K562 (cell line): ENCODE results near the gene TESK2. TPM values are rescaled to one million over a fixed set of nuclear protein-coding genes. Genes with fewer than 3 reads are reported as not detected.

Source experiments
- ATAC-seq: fragments of 200-7000 bp; cut with Tn5 transposase; 3 replicates; pipeline ENCODE4 v1.9.1; 2020; ENCODE audit warnings: moderate library complexity
- BruUV-seq: library from RNA; stranded (reverse); fragments of 400-500 nt; replicated peaks from 2 replicates; lab custom pipeline; 2021; lab: Mats Ljungman, UMichigan
- CTCF ChIA-PET: fragments of 300-600 bp; formaldehyde crosslinking; extraction: SDS; loops from one replicate; lab custom pipeline; 2021; ENCODE audit warnings: low intra/inter-chr PET ratio; lab: Yijun Ruan, JAX
- POLR2A ChIA-PET: fragments of 300-600, 350-650 bp; sonication (Branson Sonifier 250); formaldehyde crosslinking; extraction: SDS; loops from one replicate; lab custom pipeline; 2021; ENCODE audit warnings: antibody characterized with exemption, inconsistent platforms; lab: Yijun Ruan, JAX
- DNase-seq, 4 experiments: peaks; one replicate each; pipeline versions ENCODE4 v3.0.0 to v3.0.0-alpha.2; 2011 to 2018; ENCODE audit warnings: low spot score in 3 of 4, mixed read lengths in 3 of 4; ENCODE audit errors: extremely low read depth in 1 of 4
- FAIRE-seq: peaks from 2 replicates; lab custom pipeline; 2011; peaks lifted over from hg19 to GRCh38; lab: Jason Lieb, UNC
- H2AFZ ChIP-seq: 2 replicates; pipeline ENCODE4 v1.6.0; 2011; ENCODE audit warnings: low read depth, low read length, control low read depth, inconsistent platforms
- H3K27ac ChIP-seq: fragments of 200-600 bp; 3 replicates; pipeline ENCODE4 v1.8.0; 2011; ENCODE audit warnings: low read depth, mild to moderate bottlenecking, control low read depth, inconsistent platforms, low read length, moderate library complexity, mixed read lengths; ENCODE audit errors: extremely low read depth
- H3K27me3 ChIP-seq, 2 experiments: fragments of 300-600 bp in 1 of 2; 2 replicates in 1 of 2; 3 replicates in 1 of 2; pipeline versions ENCODE4 v1.6.0 to v1.8.0; 2011; ENCODE audit warnings: inconsistent platforms in 2 of 2, low read length in 2 of 2, mild to moderate bottlenecking in 1 of 2, mixed read lengths in 1 of 2, moderate library complexity in 1 of 2; ENCODE audit not compliant: control insufficient read depth in 2 of 2, insufficient read depth in 2 of 2
- H3K36me3 ChIP-seq: fragments of 300-600 bp; 3 replicates; pipeline ENCODE4 v1.8.0; 2011; ENCODE audit warnings: mild to moderate bottlenecking, low read length, inconsistent platforms; ENCODE audit not compliant: control insufficient read depth, insufficient read depth
- H3K4me1 ChIP-seq, 2 experiments: fragments of 200-600 bp in 1 of 2; replicated peaks in 1 of 2; 2 replicates in 1 of 2; 3 replicates in 1 of 2; pipeline versions ENCODE4 v1.5.1 to v1.8.0; 2011; ENCODE audit warnings: inconsistent platforms in 2 of 2, low read length in 2 of 2, mild to moderate bottlenecking in 1 of 2, mixed read lengths in 1 of 2, moderate library complexity in 1 of 2; ENCODE audit not compliant: control insufficient read depth in 2 of 2, insufficient read depth in 2 of 2
- H3K4me2 ChIP-seq: 2 replicates; pipeline ENCODE4 v1.6.1; 2011; ENCODE audit warnings: low read length, control low read depth, inconsistent platforms, mixed read lengths; ENCODE audit not compliant: insufficient read depth
- H3K4me3 ChIP-seq: fragments of 200-600 bp; sonication (generic), shearing (Covaris generic); 2 replicates; pipeline ENCODE4 v1.5.1; 2016; ENCODE audit warnings: control low read depth, inconsistent platforms
- H3K79me2 ChIP-seq: fragments of 200-600 bp; 3 replicates; pipeline ENCODE4 v1.8.0; 2011; ENCODE audit warnings: low read length, inconsistent platforms; ENCODE audit not compliant: control insufficient read depth, insufficient read depth
- H3K9ac ChIP-seq, 2 experiments: 2 replicates each; pipeline versions ENCODE4 v1.6.0 to v1.6.1; 2011; ENCODE audit warnings: low read depth in 2 of 2, low read length in 2 of 2, control low read depth in 1 of 2, inconsistent platforms in 1 of 2, mild to moderate bottlenecking in 1 of 2, mixed read lengths in 1 of 2; ENCODE audit not compliant: insufficient read depth in 1 of 2
- H3K9me1 ChIP-seq: one replicate; pipeline ENCODE4 v1.6.0; 2011; ENCODE audit warnings: inconsistent platforms, mild to moderate bottlenecking, low read length, moderate library complexity; ENCODE audit not compliant: control insufficient read depth, insufficient read depth
- H3K9me3 ChIP-seq: replicated peaks from 2 replicates; pipeline ENCODE4 v1.5.1; 2011; ENCODE audit warnings: low read depth, low read length, inconsistent platforms; ENCODE audit not compliant: control insufficient read depth, insufficient read depth
- H4K20me1 ChIP-seq: replicated peaks from 2 replicates; pipeline ENCODE4 v1.6.1; 2011; ENCODE audit warnings: low read length, inconsistent platforms, mixed read lengths; ENCODE audit not compliant: control insufficient read depth, insufficient read depth
- MNT ChIP-seq, 2 experiments: fragments of 450-650 bp; conservative IDR thresholded peaks; 2 replicates each; pipeline ENCODE4 v1.6.1; 2017; ENCODE audit warnings: mild to moderate bottlenecking in 2 of 2, moderate library complexity in 2 of 2
- RBM17 ChIP-seq: fragments of 200-400 bp; formaldehyde crosslinking; IDR thresholded peaks from 2 replicates; pipeline ENCODE4 v1.6.1; 2017; ENCODE audit warnings: low read depth, mild to moderate bottlenecking, low read length, borderline replicate concordance
- WGBS: fragments of 100-300 bp; shearing (Covaris generic); methylation state at CpG from one replicate; pipeline ENCODE4 v1.1.6; 2016; ENCODE audit warnings: low coverage, mixed read lengths; ENCODE audit not compliant: insufficient coverage; ENCODE audit errors: missing lambda C conversion rate; 5-methylcytosine and 5-hydroxymethylcytosine counted together
- in situ Hi-C: fragments of 300-500 bp; cut with MboI; formaldehyde crosslinking; loops from 4 replicates; pipeline ENCODE4 v1.15.0; 2018; ENCODE audit warnings: inconsistent platforms, mixed read lengths
- intact Hi-C: fragments of 100-400 bp; cut with micrococcal nuclease; formaldehyde crosslinking; loops from 2 replicates; pipeline ENCODE4 v1.14.2; 2022
- polyA plus RNA-seq, 8 experiments: library from polyadenylated mRNA; depleted of rRNA in 4 of 8; stranded (reverse) in 5 of 8; unstranded in 3 of 8; fragments of >200 nt; fragmentation: Nextera tagmentation in 2 of 8; fragmentation: Illumina TruSeq in 1 of 8; extraction: Ambion mirVana in 2 of 8; extraction: Trizol in 1 of 8; gene quantifications; 2 replicates each; pipeline versions ENCODE4 v1.2.1 to v1.2.3, GENCODE V29; 2011 to 2014; ENCODE audit warnings: inconsistent platforms in 1 of 8, missing spikeins in 1 of 8
- total RNA-seq, 7 experiments: library from RNA; depleted of rRNA in 6 of 7; stranded (reverse); fragments of >200 nt in 6 of 7; fragmentation: Illumina TruSeq in 2 of 7; extraction: Trizol in 2 of 7; gene quantifications; 2 replicates each; pipeline versions ENCODE4 v1.2.1 to v1.2.3, GENCODE V29; 2011 to 2021; ENCODE audit warnings: low replicate concordance in 1 of 7

TESK2 gene
- total and polyA plus RNA-seq, 9 of the 15 experiments (the other 6 are each of a cell fraction or from before 2014, with no cell fraction given), result 1.6 to 5.3 (median 3.7) TPM

GRCh38 chr1:45446530-45446929 is 44.4 kb downstream of the TESK2 start:
- FAIRE-seq (no peak), ATAC-seq (no peak), DNase-seq (no peak)
- peak overlapping the region; percentile 31; the same call in 2 of the 3 replicates for H3K27ac ChIP-seq
- BruUV-seq, result no TSS peak
- POLR2A ChIA-PET, result interaction anchor here (0.5 to 1.8 kb wide), 9 partner anchors 9 to 804 kb away, joined by 3 to 6 read pairs (median 3); partner anchors contain the start of gene PRDX1
- TF ChIP-seq RBM17 (no peak), MNT (conservative IDR thresholded peaks at IDR 0.05) (0 out of 4 replicates have a peak, but pooled peaks of 1 of the 2 experiments have one; percentile 1)
- H3K36me3 ChIP-seq, result no peaks in the 10 kb centered on the region
- H3K4me1 ChIP-seq, result peaks cover 0 to 29% of the 10 kb centered on the region in 2 experiments; a peak in 3 of 5 replicates
- in situ Hi-C loops (no loop called here), intact Hi-C loops (no loop called here)
- H3K4me3 ChIP-seq, result no peak overlapping the region
- H4K20me1 ChIP-seq, result no peaks in the 10 kb centered on the region
- H3K9ac ChIP-seq, result no peak overlapping the region
- no peaks in the 10 kb centered on the region for H3K27me3 ChIP-seq
- H3K4me2 ChIP-seq, result peak overlapping the region; percentile 26; the same call in 1 of the 2 replicates
- H3K9me3 ChIP-seq, result no peaks in the 10 kb centered on the region
- peak overlapping the region; percentile 20; the same call in 1 of the 2 replicates for H2AFZ ChIP-seq
- 84% methylated on average over 1 of the region's 1 CpG for WGBS
- no peaks in the 10 kb centered on the region for H3K9me1 ChIP-seq
- H3K79me2 ChIP-seq, result no peaks in the 10 kb centered on the region
- CTCF ChIA-PET, result no interaction called here
